K562 (cell line): ENCODE measurements around the gene GUCY2C. TPM values are rescaled to one million over a fixed set of nuclear protein-coding genes. Genes with fewer than 3 reads are reported as not detected.

Experiments
- ATAC-seq: fragments of 200-7000 bp; cut with Tn5 transposase; 3 replicates; pipeline ENCODE4 v1.9.1; 2020; ENCODE audit warnings: moderate library complexity
- BruUV-seq: library from RNA; stranded (reverse); fragments of 400-500 nt; replicated peaks from 2 replicates; lab custom pipeline; 2021; lab: Mats Ljungman, UMichigan
- CTCF ChIA-PET: fragments of 300-600 bp; formaldehyde crosslinking; extraction: SDS; loops from one replicate; lab custom pipeline; 2021; ENCODE audit warnings: low intra/inter-chr PET ratio; lab: Yijun Ruan, JAX
- POLR2A ChIA-PET: fragments of 300-600, 350-650 bp; sonication (Branson Sonifier 250); formaldehyde crosslinking; extraction: SDS; loops from one replicate; lab custom pipeline; 2021; ENCODE audit warnings: antibody characterized with exemption, inconsistent platforms; lab: Yijun Ruan, JAX
- DNase-seq, 4 experiments: peaks; one replicate each; pipeline versions ENCODE4 v3.0.0 to v3.0.0-alpha.2; 2011 to 2018; ENCODE audit warnings: low spot score in 3 of 4, mixed read lengths in 3 of 4; ENCODE audit errors: extremely low read depth in 1 of 4
- FAIRE-seq: peaks from 2 replicates; lab custom pipeline; 2011; peaks lifted over from hg19 to GRCh38; lab: Jason Lieb, UNC
- H2AFZ ChIP-seq: 2 replicates; pipeline ENCODE4 v1.6.0; 2011; ENCODE audit warnings: low read depth, low read length, control low read depth, inconsistent platforms
- H3K27ac ChIP-seq: fragments of 200-600 bp; 3 replicates; pipeline ENCODE4 v1.8.0; 2011; ENCODE audit warnings: low read depth, mild to moderate bottlenecking, control low read depth, inconsistent platforms, low read length, moderate library complexity, mixed read lengths; ENCODE audit errors: extremely low read depth
- H3K27me3 ChIP-seq, 2 experiments: fragments of 300-600 bp in 1 of 2; 2 replicates in 1 of 2; 3 replicates in 1 of 2; pipeline versions ENCODE4 v1.6.0 to v1.8.0; 2011; ENCODE audit warnings: inconsistent platforms in 2 of 2, low read length in 2 of 2, mild to moderate bottlenecking in 1 of 2, mixed read lengths in 1 of 2, moderate library complexity in 1 of 2; ENCODE audit not compliant: control insufficient read depth in 2 of 2, insufficient read depth in 2 of 2
- H3K36me3 ChIP-seq: fragments of 300-600 bp; 3 replicates; pipeline ENCODE4 v1.8.0; 2011; ENCODE audit warnings: mild to moderate bottlenecking, low read length, inconsistent platforms; ENCODE audit not compliant: control insufficient read depth, insufficient read depth
- H3K4me1 ChIP-seq, 2 experiments: fragments of 200-600 bp in 1 of 2; replicated peaks in 1 of 2; 2 replicates in 1 of 2; 3 replicates in 1 of 2; pipeline versions ENCODE4 v1.5.1 to v1.8.0; 2011; ENCODE audit warnings: inconsistent platforms in 2 of 2, low read length in 2 of 2, mild to moderate bottlenecking in 1 of 2, mixed read lengths in 1 of 2, moderate library complexity in 1 of 2; ENCODE audit not compliant: control insufficient read depth in 2 of 2, insufficient read depth in 2 of 2
- H3K4me2 ChIP-seq: 2 replicates; pipeline ENCODE4 v1.6.1; 2011; ENCODE audit warnings: low read length, control low read depth, inconsistent platforms, mixed read lengths; ENCODE audit not compliant: insufficient read depth
- H3K4me3 ChIP-seq: fragments of 200-600 bp; sonication (generic), shearing (Covaris generic); 2 replicates; pipeline ENCODE4 v1.5.1; 2016; ENCODE audit warnings: control low read depth, inconsistent platforms
- H3K79me2 ChIP-seq: fragments of 200-600 bp; 3 replicates; pipeline ENCODE4 v1.8.0; 2011; ENCODE audit warnings: low read length, inconsistent platforms; ENCODE audit not compliant: control insufficient read depth, insufficient read depth
- H3K9ac ChIP-seq, 2 experiments: 2 replicates each; pipeline versions ENCODE4 v1.6.0 to v1.6.1; 2011; ENCODE audit warnings: low read depth in 2 of 2, low read length in 2 of 2, control low read depth in 1 of 2, inconsistent platforms in 1 of 2, mild to moderate bottlenecking in 1 of 2, mixed read lengths in 1 of 2; ENCODE audit not compliant: insufficient read depth in 1 of 2
- H3K9me1 ChIP-seq: one replicate; pipeline ENCODE4 v1.6.0; 2011; ENCODE audit warnings: inconsistent platforms, mild to moderate bottlenecking, low read length, moderate library complexity; ENCODE audit not compliant: control insufficient read depth, insufficient read depth
- H3K9me3 ChIP-seq: replicated peaks from 2 replicates; pipeline ENCODE4 v1.5.1; 2011; ENCODE audit warnings: low read depth, low read length, inconsistent platforms; ENCODE audit not compliant: control insufficient read depth, insufficient read depth
- H4K20me1 ChIP-seq: replicated peaks from 2 replicates; pipeline ENCODE4 v1.6.1; 2011; ENCODE audit warnings: low read length, inconsistent platforms, mixed read lengths; ENCODE audit not compliant: control insufficient read depth, insufficient read depth
- ASH1L ChIP-seq: fragments of 450-650 bp; IDR thresholded peaks from 2 replicates; pipeline ENCODE4 v1.6.1; 2018; ENCODE audit warnings: borderline replicate concordance, mild to moderate bottlenecking, low read depth; ENCODE audit not compliant: partially characterized antibody
- HIVEP1 ChIP-seq: fragments of 250-450 bp; sonication (Bioruptor Pico); IDR thresholded peaks from 2 replicates; pipeline ENCODE4 v1.4.0; 2020; ENCODE audit warnings: mild to moderate bottlenecking
- KLF13 ChIP-seq: fragments of 450-650 bp; IDR thresholded peaks from 2 replicates; pipeline ENCODE4 v1.6.1; 2016; ENCODE audit warnings: missing genetic modification characterization, low read depth, mild to moderate bottlenecking, missing compliant biosample characterization, moderate library complexity, borderline replicate concordance
- MXI1 ChIP-seq: IDR thresholded peaks from 2 replicates; pipeline ENCODE4 v1.6.1; 2011; ENCODE audit warnings: low read depth, mild to moderate bottlenecking, improper control_type of control experiment, low read length
- REST ChIP-seq, 2 experiments: fragments of 450-650 bp; formaldehyde crosslinking in 1 of 2; IDR thresholded peaks; 2 replicates each; pipeline versions ENCODE4 v1.4.0 to v1.6.1; 2014 to 2020; ENCODE audit warnings: mild to moderate bottlenecking in 2 of 2, borderline replicate concordance in 1 of 2, low read depth in 1 of 2
- WGBS: fragments of 100-300 bp; shearing (Covaris generic); methylation state at CpG from one replicate; pipeline ENCODE4 v1.1.6; 2016; ENCODE audit warnings: low coverage, mixed read lengths; ENCODE audit not compliant: insufficient coverage; ENCODE audit errors: missing lambda C conversion rate; 5-methylcytosine and 5-hydroxymethylcytosine counted together
- in situ Hi-C: fragments of 300-500 bp; cut with MboI; formaldehyde crosslinking; loops from 4 replicates; pipeline ENCODE4 v1.15.0; 2018; ENCODE audit warnings: inconsistent platforms, mixed read lengths
- intact Hi-C: fragments of 100-400 bp; cut with micrococcal nuclease; formaldehyde crosslinking; loops from 2 replicates; pipeline ENCODE4 v1.14.2; 2022
- polyA plus RNA-seq, 8 experiments: library from polyadenylated mRNA; depleted of rRNA in 4 of 8; stranded (reverse) in 5 of 8; unstranded in 3 of 8; fragments of >200 nt; fragmentation: Nextera tagmentation in 2 of 8; fragmentation: Illumina TruSeq in 1 of 8; extraction: Ambion mirVana in 2 of 8; extraction: Trizol in 1 of 8; gene quantifications; 2 replicates each; pipeline versions ENCODE4 v1.2.1 to v1.2.3, GENCODE V29; 2011 to 2014; ENCODE audit warnings: inconsistent platforms in 1 of 8, missing spikeins in 1 of 8
- total RNA-seq, 7 experiments: library from RNA; depleted of rRNA in 6 of 7; stranded (reverse); fragments of >200 nt in 6 of 7; fragmentation: Illumina TruSeq in 2 of 7; extraction: Trizol in 2 of 7; gene quantifications; 2 replicates each; pipeline versions ENCODE4 v1.2.1 to v1.2.3, GENCODE V29; 2011 to 2021; ENCODE audit warnings: low replicate concordance in 1 of 7

GUCY2C gene
- total and polyA plus RNA-seq, 9 of the 15 experiments (the other 6 are each of a cell fraction or from before 2014, with no cell fraction given): 0.01 to 0.05 (median 0.04) TPM; not detected in 6

- Histone ChIP-seq H3K9ac (no peak overlapping the region), H3K4me2 (no peak overlapping the region), H2AFZ (no peak overlapping the region), H3K27ac (no peak overlapping the region), H3K36me3 (no peaks in the 10 kb centered on the region), H4K20me1 (no peaks in the 10 kb centered on the region), H3K9me3 (no peaks in the 10 kb centered on the region), H3K9me1 (no peaks in the 10 kb centered on the region), H3K4me1 (no peaks in the 10 kb centered on the region), H3K27me3 (no peaks in the 10 kb centered on the region; a peak in 1 of 5 replicates), H3K79me2 (no peaks in the 10 kb centered on the region), H3K4me3 (no peak overlapping the region)
- ChIA-PET POLR2A (no interaction called here), CTCF (interaction anchor here (0.5 kb wide), 1 partner anchor 1690 kb away, joined by 4 read pairs; no protein-coding TSS in a partner anchor)
- 7% methylated on average over 2 of the region's 2 CpGs for WGBS
- no peak for FAIRE-seq
- no TSS peak for BruUV-seq
- ATAC-seq: no peak
- intact Hi-C loops (no loop called here), in situ Hi-C loops (no loop called here)
- no peak for DNase-seq
- TF ChIP-seq ASH1L: no peak
- no peak for TF ChIP-seq REST (IDR thresholded peaks at IDR 0.05; ENCODE audit: borderline replicate concordance)
- no peak for TF ChIP-seq REST (CRISPR knock-in tag; IDR thresholded peaks at IDR 0.05; ENCODE audit: low read depth)
- TF ChIP-seq HIVEP1 (CRISPR knock-in tag): no peak
- no peak for TF ChIP-seq KLF13 (tag)
- no peak for TF ChIP-seq MXI1
These were observed 43.9 kb downstream of the GUCY2C start for GRCh38 chr12:14652483-14652882.
